Activated T-cell treated with anti-CD3 and anti-CD28 coated beads for 48 hours (primary cell): Measurements from ENCODE around the gene SCAF8.

Experiments used
- DNase-seq: peaks from one replicate; pipeline ENCODE4 v3.0.0-alpha.2; 2020; ENCODE audit warnings: low read depth

The SCAF8 gene

DNA sequence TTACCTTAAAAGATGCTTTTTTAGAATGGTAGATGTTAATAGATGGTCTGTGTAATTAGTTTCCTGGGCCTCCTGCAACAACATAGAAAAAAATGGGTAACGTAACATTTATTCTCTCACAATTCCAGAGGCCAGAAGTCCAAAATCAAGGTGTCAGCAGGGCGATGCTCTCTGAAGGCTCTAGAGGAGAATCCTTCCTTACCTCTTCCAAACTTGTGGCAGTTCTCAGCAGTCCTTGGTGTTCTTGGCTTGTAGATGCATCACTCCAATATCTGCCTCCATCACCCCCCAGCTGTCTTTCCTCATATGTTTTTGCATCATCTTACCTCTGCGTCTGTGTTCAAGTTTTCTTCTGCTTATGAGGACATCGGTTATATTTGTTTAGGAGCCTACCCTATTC lies 107.9 kb downstream of the SCAF8 start:
- no peak for DNase-seq

DNA sequence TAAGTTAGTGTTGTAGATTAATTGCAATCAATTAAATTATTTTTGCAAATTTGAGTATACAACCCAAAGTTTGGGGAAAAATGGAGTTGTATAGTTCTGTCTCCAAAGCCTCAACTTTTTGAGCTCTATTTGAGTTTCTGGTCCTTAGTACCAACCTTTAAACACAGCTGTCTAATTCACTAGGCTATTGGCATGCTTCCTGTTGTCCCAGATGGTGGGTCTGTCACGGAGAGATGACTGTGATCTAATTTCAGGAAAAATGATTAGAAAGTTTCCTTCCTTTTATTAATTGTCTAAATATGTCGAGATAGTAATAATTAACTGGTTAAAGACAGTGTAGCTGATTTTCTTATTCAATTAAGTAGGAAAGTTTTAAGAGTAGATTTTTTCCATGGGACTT lies 109.6 kb downstream of the SCAF8 start:
- no peak for DNase-seq

DNA sequence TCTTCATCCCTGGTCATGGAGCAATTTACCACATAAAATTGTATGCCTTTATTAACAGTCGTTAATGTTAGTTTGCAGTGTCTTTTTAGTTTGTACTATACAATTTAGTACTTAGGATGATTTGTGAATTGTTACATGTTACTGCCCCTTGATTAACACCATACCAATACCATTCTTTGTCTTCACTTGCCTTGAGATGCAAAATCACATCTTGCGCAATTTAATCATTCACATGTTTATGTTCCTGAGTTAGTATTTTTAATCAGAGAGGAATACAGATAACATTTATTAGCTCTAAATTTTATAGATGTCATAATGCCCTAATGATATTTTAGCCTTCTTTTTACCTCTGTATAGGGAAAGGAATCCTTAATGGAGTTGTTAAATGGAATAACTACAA lies 114.1 kb downstream of the SCAF8 start:
- DNase-seq: no peak

DNA sequence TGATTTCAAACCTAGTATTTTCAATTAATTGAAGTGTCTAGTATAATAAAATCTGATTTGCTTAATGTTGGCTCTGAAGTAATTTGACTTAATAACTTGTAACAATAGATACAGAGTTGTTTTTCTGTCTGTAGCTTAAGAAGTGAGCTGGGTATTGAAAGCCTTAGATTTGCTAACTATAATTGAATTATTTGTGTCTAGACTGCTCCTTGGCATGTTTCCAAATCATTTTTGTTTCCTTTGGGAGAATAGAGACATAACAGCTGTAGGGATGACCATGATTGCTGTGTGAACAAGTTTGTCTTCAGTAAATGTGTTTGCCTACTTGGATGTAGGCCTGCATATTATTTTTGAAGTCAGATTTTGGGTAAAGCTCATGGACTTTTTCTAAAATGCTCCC lies 115.4 kb downstream of the SCAF8 start:
- no peak for DNase-seq

DNA sequence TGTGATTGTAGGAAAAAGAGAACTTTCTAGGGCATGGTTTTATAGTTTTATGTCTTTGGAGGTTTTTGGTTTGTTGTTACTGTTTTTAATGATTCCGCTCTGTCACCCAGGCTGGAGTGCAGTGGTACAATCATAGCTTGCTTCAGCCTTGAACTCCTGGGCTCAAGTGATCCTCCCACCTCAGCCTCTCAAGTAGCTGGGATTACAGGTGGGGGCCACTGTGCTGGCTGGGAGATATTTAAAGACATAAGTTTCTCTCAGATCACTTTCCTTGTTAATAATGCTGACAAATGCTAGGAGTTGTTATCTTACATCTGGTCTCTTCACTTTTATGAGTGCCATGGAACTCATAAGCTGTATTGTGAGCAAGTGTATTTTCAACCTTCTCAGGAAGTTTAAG lies 116.3 kb downstream of the SCAF8 start:
- no peak for DNase-seq

DNA sequence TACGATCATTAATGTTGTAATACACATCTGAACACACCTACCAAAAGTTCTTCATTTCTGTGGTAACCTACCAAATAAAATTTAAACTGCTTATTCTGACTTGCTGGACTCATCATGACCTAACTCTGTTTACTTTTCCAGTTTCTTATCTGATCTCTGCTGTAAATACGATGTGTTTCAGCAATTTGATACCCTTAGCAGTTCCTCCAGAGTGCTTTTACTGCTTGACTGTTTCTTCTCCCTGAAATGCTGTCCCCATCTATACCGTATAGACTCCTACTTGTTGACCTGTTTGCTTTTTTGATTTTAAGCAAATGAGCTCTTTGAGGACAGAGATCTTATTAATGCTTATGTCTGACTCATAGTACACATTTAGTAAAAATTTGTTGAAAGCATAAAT lies 119.5 kb downstream of the SCAF8 start:
- DNase-seq: no peak

DNA sequence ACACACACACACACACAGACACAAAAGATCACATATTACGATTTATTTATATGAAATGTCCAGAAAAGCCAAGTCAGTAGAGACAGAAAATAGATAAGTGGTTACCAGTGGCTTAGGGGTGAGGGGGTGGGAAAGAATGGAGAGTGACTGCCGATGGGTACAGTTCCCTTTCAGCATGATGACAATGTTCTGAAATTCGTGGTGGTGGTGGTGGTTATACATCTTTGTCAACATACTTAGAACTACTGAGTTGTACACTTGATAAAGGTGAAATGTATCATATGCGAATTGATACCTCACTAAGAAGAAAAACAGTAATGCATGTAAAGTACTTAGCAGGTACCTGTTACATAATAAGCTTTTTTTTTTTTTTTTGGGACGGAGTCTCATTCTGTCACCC lies 124.3 kb downstream of the SCAF8 start:
- no peak for DNase-seq

DNA sequence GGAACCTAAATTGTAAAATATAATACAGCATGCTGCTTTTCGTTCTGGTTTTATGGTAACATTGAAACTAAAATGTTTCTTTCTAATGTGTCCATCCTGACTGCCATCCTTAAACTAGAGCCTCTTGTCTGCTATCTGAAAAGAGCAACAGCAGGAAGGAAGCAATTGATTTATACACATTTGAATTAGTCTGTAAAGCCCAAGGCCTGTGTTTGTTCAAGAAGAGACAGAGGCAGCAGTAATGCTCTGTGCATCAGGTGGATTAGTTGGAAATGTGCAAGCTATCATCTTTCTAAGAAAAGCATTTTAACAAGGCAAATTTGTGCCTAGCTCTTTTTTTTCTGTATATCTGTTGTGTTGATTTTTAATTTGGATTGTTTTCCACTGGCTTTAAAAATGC lies 128.6 kb downstream of the SCAF8 start:
- DNase-seq: no peak

DNA sequence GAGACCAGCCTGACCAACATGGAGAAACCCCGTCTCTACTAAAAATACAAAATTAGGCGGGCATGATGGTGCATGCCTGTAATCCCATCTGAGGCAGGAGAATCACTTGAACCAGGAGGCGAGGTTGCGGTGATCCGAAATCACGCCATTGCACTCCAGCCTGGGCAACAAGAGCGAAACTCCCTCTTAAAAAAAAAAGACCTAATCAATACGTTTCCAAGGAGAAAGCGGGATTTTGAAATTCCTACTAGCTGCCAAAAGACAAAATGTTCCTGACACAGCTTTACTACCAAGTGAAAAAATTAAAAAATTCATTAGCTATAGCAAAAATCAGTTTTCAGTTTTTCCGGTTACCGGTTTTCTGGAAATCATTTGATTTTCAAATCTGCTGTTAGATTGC lies 129.3 kb downstream of the SCAF8 start:
- no peak for DNase-seq

DNA sequence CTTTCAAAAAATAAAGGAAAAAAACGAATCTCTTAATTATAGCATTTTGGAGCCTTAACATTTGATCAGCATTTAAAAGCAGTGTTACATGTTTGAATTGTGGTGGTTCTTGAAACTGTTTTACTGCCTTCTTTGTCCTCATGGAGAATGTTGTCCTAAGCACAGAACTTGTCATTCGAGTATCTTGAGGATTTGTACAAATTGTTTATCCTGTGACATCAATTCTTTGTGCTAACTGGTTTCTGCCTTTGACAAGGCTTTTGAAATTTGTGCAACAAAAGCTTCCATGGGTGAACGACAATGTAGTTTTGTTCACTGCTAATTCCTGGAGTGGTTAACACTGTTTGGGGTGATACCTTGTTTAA lies 130.8 kb downstream of the SCAF8 start:
- no peak for DNase-seq

DNA sequence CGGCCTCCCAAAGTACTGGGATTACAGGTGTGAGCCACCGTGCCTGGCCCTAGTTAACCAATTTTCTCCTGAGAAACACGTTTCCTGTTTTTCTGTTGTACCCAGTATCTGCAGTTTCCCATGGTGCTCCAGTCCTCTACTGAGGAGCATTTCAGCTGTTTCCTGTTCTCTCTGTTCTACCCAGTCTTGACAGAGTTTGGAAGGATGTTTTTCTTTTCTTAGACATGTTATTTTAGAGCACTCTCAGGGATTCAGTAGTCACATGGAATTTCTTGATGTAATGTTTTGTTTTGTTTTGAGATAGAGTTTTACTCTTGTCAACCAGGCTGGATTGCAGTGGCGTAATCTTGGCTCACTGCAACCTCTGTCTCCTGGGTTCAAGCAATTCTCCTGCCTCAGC lies 132.1 kb downstream of the SCAF8 start:
- no peak for DNase-seq

DNA sequence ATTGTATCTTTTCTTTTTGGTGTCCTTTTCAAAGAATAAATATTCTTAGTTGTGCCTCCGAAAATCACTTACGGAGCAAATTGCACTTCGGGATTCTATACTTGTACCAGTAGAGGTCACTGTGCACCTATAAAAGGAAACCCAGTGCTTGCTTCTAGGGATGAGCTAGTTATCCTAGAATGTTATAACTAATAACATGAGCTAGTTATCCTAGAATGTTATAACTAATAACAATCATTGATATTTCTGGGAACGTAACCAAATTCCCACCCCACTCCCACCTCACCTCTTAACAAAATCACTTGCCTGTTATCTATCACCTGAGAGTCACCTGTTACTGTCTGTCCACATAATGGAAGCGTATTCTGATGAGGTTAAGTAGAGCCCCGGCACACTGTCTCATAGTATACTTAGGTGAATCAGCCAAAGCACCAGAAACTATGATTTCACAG lies 135.0 kb downstream of the SCAF8 start:
- no peak for DNase-seq

DNA sequence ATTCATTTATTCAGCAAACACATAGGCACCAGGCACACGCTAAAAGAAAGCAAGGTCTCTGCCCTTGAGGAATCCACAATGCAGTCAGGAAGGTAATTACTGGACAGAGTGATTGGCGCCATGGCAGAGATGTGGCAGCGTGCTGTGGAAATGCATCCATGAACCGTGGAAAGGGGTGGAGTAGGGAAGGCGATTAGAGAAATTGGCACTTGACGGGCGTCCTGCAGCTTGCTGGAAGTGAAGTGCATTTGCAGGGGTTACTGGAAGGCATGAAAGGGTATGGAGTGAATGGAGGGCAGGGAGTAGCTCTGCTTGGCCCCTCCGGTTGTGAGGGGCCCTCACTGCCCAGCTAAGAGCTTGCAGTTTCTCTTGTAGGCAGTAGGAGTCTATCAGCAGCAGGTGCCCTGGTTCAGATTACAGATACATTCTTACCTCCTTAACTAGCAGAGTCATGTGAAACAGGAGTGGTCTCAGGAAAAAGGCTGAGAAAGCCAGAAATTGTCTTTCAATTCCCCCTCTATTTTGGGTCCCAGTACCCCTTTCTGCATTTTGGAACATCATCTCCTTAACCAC lies 139.4 kb downstream of the SCAF8 start:
- no peak for DNase-seq

DNA sequence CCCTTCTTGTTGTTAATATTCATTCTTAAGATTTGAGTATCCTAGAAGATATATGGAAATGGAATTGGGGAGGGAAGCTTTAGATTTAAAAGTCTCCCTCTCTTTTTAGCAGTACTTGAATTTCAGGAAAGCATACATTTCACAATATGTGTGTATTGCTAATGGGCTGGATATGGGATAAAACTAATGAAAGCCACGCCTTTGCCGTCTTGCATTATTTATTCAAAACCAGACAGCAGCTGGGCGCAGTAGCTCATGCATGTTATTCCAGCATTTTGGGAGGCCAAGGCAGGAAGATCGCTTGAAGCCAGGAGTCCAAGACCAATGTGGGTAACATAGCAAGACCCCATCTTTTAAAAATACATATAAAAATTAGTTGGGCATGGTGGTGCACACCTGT lies 140.3 kb downstream of the SCAF8 start:
- no peak for DNase-seq

DNA sequence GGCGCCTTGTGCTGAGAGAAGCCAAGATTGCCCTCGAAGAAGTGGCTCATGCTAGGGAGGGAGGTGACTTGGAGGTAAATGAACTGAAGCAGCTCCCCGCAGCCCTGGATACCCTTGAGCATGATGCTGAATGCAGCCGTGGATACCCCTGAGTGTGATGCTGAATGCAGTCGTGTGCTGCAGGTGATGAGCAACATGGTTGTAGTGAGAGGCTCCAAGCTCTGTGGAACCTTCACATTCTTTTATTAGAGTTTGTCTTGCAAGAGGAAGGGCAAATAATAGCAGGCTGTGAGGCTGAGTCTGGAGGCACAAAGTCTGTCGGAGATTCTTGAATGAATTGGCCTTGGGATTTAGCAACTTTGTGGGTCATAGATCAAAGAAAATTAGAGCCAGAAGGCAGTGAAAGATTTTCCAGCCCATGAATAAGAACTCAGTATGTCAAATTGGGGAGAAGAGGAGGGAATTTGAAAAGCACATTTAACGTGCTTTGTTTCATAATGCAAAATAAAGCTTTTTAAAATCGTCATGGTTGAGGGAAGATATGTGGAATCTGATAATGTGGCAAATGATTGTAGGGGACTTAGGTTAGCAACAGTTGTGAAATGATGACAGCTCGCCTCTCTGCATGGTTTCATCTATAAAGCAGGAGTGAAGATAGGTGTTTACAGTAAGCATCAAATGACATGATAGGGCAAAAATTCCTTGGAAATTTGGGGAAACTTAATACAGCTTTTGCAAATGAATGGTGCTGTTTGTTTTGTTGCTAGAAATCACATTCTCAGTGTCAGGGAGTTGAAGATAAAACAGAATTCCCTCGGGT lies 141.8 kb downstream of the SCAF8 start:
- no peak for DNase-seq

DNA sequence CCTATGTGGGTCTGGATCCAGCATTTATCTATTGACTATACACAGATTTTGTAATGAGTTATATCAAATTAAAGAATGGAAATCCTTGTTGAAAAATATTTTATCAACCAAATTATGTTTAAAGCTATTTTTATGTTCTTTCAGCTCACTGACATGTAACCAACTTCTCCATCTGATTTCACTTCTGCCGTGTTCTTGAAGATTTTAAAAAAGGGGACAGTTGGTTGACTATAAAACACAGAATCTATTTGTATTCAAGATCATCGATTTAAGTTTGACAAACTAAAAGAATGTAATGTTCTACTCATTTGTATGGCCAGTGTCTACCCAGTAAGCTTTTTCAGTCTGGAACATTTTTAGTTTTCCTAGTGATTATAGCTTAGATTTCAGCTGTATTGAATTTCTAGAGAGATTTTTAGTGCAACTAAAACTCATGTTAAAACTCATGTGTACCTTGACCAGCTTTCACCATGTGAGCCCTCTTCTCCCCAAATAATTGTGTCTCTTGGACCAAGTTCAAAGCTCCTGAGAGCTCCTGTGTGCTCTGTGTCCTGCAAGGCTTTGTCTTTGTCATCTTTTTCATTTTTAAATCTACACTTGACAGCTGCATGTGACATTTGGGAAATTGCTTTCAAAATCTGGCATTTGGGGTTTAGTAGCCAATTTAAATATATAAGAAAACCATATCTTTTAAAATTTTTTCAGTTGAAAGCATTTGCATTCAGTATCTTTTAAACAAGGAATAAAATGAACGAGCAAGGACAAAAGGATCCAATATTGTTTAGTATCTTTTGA lies 143.5 kb downstream of the SCAF8 start:
- no peak for DNase-seq

DNA sequence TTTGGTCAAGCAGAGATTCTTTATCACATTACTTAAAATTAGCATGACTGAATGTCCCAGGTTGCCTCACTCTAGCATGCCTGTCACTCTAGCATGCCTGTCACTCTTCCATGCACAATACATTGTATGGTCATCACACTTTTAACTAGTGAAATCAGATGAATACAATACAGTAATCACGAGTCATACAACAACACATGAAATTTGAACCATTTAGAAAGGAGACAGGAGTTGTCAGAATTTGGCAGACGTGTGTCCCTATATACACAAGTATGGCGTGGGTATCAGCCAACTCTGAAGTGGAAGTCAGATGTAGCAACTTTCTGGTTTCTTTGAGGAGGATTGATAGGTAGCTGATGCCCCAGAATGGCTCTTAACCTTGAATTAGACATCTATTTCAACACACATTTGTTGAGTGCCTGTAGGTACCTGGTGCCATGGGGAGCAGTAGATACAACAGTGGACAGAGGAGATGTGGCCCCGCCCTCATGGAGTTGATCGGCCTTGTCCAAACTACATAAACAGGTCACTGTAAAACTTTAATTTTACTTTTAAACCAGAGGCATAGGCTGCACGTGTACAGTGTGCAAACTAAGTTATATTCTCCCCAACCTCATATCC lies 145.8 kb downstream of the SCAF8 start:
- DNase-seq: no peak

DNA sequence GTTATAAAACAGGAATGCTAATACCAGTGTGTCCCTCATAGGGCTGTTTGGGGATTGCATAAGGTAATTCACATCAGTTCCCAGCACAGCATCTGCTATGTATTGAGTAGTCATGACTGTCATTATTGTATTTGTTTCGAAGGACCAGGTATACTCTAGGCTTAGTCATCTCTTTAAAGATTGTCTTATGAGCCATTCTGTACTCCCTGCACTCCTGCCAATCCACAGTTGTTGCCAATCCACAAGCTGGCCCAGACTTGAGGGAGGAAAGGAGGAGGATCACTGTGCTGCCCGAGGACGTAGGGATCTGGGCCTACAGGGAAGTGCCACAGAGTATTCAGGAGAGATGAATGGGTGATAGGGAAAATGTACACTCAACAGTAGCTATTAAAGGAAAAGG lies 148.9 kb downstream of the SCAF8 start:
- DNase-seq: no peak
